GM18498 (cell line): Measurements from ENCODE around the gene SLC17A1.

Source experiments
- ATAC-seq: cut with Tn5 transposase; IDR thresholded peaks from one replicate; pipeline ENCODE4 v1.9.1; 2021; ENCODE audit warnings: mild to moderate bottlenecking, moderate library complexity; ENCODE audit not compliant: unreplicated experiment

Gene SLC17A1

GRCh38 chr6:25832670-25833069, 818 bp upstream of the SLC17A1 start:
- no peak for ATAC-seq

GRCh38 chr6:25832307-25832662, 433 bp upstream of the SLC17A1 start:
- no peak for ATAC-seq

GRCh38 chr6:25830458-25830857, 1.4 kb downstream of the SLC17A1 start:
- ATAC-seq: no peak

GRCh38 chr6:25829375-25829774, 2.5 kb downstream of the SLC17A1 start:
- no peak for ATAC-seq

- no peak for ATAC-seq
These were observed 10.5 kb downstream of the SLC17A1 start for GRCh38 chr6:25821341-25821740.

- no peak for ATAC-seq
These were observed 15.6 kb downstream of the SLC17A1 start for GRCh38 chr6:25816252-25816651.

- no peak for ATAC-seq
These were observed 16.7 kb downstream of the SLC17A1 start for GRCh38 chr6:25815194-25815593.

GRCh38 chr6:25804804-25805203, 27.0 kb downstream of the SLC17A1 start:
- ATAC-seq: no peak

GRCh38 chr6:25801436-25801835, 30.4 kb downstream of the SLC17A1 start:
- no peak for ATAC-seq

- ATAC-seq: no peak
These were observed 37.1 kb downstream of the SLC17A1 start for GRCh38 chr6:25794784-25795183.

- ATAC-seq: no peak
These were observed 37.9 kb downstream of the SLC17A1 start for GRCh38 chr6:25793970-25794369.

GRCh38 chr6:25792016-25792415, 39.8 kb downstream of the SLC17A1 start:
- no peak for ATAC-seq

GRCh38 chr6:25789475-25789874, 42.4 kb downstream of the SLC17A1 start:
- ATAC-seq: no peak

- ATAC-seq: no peak
These were observed 43.4 kb downstream of the SLC17A1 start for GRCh38 chr6:25788305-25788922.

GRCh38 chr6:25787428-25787827, 44.4 kb downstream of the SLC17A1 start:
- no peak for ATAC-seq

GRCh38 chr6:25781134-25781533, 50.7 kb downstream of the SLC17A1 start:
- ATAC-seq: no peak

- ATAC-seq: no peak
These were observed 53.8 kb downstream of the SLC17A1 start for GRCh38 chr6:25777856-25778649.

- no peak for ATAC-seq
These were observed 54.8 kb downstream of the SLC17A1 start for GRCh38 chr6:25777031-25777430.

GRCh38 chr6:25774120-25774715, 57.6 kb downstream of the SLC17A1 start:
- ATAC-seq: no peak

- no peak for ATAC-seq
These were observed 61.9 kb downstream of the SLC17A1 start for GRCh38 chr6:25769983-25770382.

- ATAC-seq: no peak
These were observed 63.3 kb downstream of the SLC17A1 start for GRCh38 chr6:25768566-25768965.

GRCh38 chr6:25764611-25765010, 67.2 kb downstream of the SLC17A1 start:
- no peak for ATAC-seq
